ENCODE measurements around the gene SUPT3H. TPM values are rescaled to one million over a fixed set of nuclear protein-coding genes. Genes with fewer than 3 reads are reported as not detected.

The SUPT3H gene
- total and polyA plus RNA-seq, 2 of the 8 experiments (the other 6 are each of a cell fraction or from before 2014, with no cell fraction given) = 18.8 to 23.0 TPM

GRCh38 chr6:44923444-44923843 is 454.3 kb downstream of the SUPT3H start:
- CTCF ChIA-PET (ENCODE audit: partially characterized antibody) = no interaction called here
- no peak overlapping the region for H2AK5ac ChIP-seq (ENCODE audit: low read depth, low read length)
- H3K4ac ChIP-seq (replicated peaks; ENCODE audit: insufficient read length, low read depth, low read length) = no peak overlapping the region
- H3K79me1 ChIP-seq (ENCODE audit: low read depth, low read length) = no peaks in the 10 kb centered on the region
- no peaks in the 10 kb centered on the region for H4K20me1 ChIP-seq (replicated peaks in 1 of 2; ENCODE audit: control insufficient read depth in 1 of 2, insufficient read depth in 2 of 2, low read length in 2 of 2)
- no peak overlapping the region for H3K23ac ChIP-seq (ENCODE audit: insufficient read length)
- H3K9me3 ChIP-seq (ENCODE audit: insufficient read depth in 2 of 2, low read depth in 1 of 2, low read length in 1 of 2) = no peaks in the 10 kb centered on the region
- DNase-seq (ENCODE audit: low read depth in 1 of 2, low spot score in 2 of 2) = no peak
- POLR2A ChIA-PET (ENCODE audit: partially characterized antibody) = no interaction called here
- H2AFZ ChIP-seq (ENCODE audit: low read length) = no peak overlapping the region
- no peak for FAIRE-seq
- H3K4me2 ChIP-seq (ENCODE audit: insufficient read depth in 1 of 2, low read depth in 2 of 2, low read length in 2 of 2) = no peak overlapping the region
- H3K79me2 ChIP-seq (ENCODE audit: control insufficient read depth in 1 of 2, insufficient read depth in 2 of 2, low read length in 2 of 2) = no peaks in the 10 kb centered on the region
- H3K36me3 ChIP-seq (ENCODE audit: control insufficient read depth in 2 of 4, insufficient read depth in 4 of 4, low read length in 3 of 4) = no peaks in the 10 kb centered on the region; a peak in 1 of 8 replicates
- H3K27ac ChIP-seq (ENCODE audit: low read depth, low read length) = no peak overlapping the region
- no peak overlapping the region for H3K18ac ChIP-seq (ENCODE audit: extremely low read depth, low read length)
- H2BK15ac ChIP-seq (ENCODE audit: low read length) = no peak overlapping the region
- TF ChIP-seq RFX5 (IDR thresholded peaks at IDR 0.05; ENCODE audit: borderline replicate concordance, low read depth, low read length) (no peak), CHD2 (IDR thresholded peaks at IDR 0.05; ENCODE audit: low read length) (no peak), ZNF274 (IDR thresholded peaks at IDR 0.05; ENCODE audit: borderline replicate concordance, extremely low read depth, low read length) (no peak), ATF3 (IDR thresholded peaks at IDR 0.05; ENCODE audit: insufficient read depth, low read depth, low read length) (no peak), TCF12 (IDR thresholded peaks at IDR 0.05; ENCODE audit: low read depth, low read length) (no peak), CTBP2 (IDR thresholded peaks at IDR 0.05; ENCODE audit: borderline replicate concordance, insufficient read depth, insufficient read length, low read length) (no peak), GTF2F1 (IDR thresholded peaks at IDR 0.05; ENCODE audit: borderline replicate concordance, low read depth, low read length) (no peak), RNF2 (IDR thresholded peaks at IDR 0.05; ENCODE audit: borderline replicate concordance, low read depth, low read length, missing control alignments, poor library complexity, severe bottlenecking) (no peak), KDM1A (IDR thresholded peaks at IDR 0.05; ENCODE audit: borderline replicate concordance, low read length) (no peak), RBBP5 (IDR thresholded peaks at IDR 0.05; ENCODE audit: borderline replicate concordance, low read depth, low read length) (no peak), SIRT6 (IDR thresholded peaks at IDR 0.05; ENCODE audit: low read length) (no peak), ASH2L (IDR thresholded peaks at IDR 0.05; ENCODE audit: low read length) (no peak), EGR1 (IDR thresholded peaks at IDR 0.05; ENCODE audit: borderline replicate concordance, low read depth, low read length) (no peak), SRF (IDR thresholded peaks at IDR 0.05; ENCODE audit: low read depth, low read length) (no peak)
- no peak overlapping the region for H2BK20ac ChIP-seq (ENCODE audit: low read length)
- H3K56ac ChIP-seq (replicated peaks; ENCODE audit: insufficient read length, low read depth, low read length) = no peak overlapping the region
- H3K23me2 ChIP-seq (ENCODE audit: low read depth, low read length) = no peaks in the 10 kb centered on the region
- H3K9ac ChIP-seq (replicated peaks in 1 of 4; ENCODE audit: extremely low read depth in 1 of 4, low read depth in 3 of 4, low read length in 3 of 4) = no peak overlapping the region
- H4K8ac ChIP-seq (ENCODE audit: extremely low read depth, insufficient read depth, low read length) = no peak overlapping the region
- no peaks in the 10 kb centered on the region for H3K4me1 ChIP-seq (replicated peaks in 1 of 4; ENCODE audit: control insufficient read depth in 3 of 4, insufficient read depth in 4 of 4, low read length in 3 of 4)
- WGBS, 2 experiments (ENCODE audit: extremely low coverage in 1 of 2, insufficient coverage in 1 of 2, insufficient read length in 1 of 2, insufficient replicate concordance in 2 of 2, low coverage in 1 of 2, low lambda C conversion rate in 2 of 2, missing lambda C conversion rate in 1 of 2) = 93% methylated on average over 1 of the region's 1 CpG; no CpG with 5 or more reads in 1 of the 2 experiments
- no peak overlapping the region for H2BK5ac ChIP-seq (ENCODE audit: low read depth, low read length)
- H2BK120ac ChIP-seq (replicated peaks; ENCODE audit: low read depth, low read length) = no peak overlapping the region
- no peaks in the 10 kb centered on the region for H3K27me3 ChIP-seq (replicated peaks in 1 of 4; ENCODE audit: control insufficient read depth in 3 of 4, extremely low read depth in 1 of 4, insufficient read depth in 3 of 4, low read length in 3 of 4)
- H4K5ac ChIP-seq (ENCODE audit: insufficient read length, low read depth, low read length) = no peak overlapping the region
- H2BK12ac ChIP-seq (ENCODE audit: low read depth, low read length) = no peak overlapping the region
- H3K4me3 ChIP-seq (ENCODE audit: extremely low read depth in 1 of 4, insufficient read depth in 2 of 4, low read depth in 3 of 4, low read length in 4 of 4) = no peak overlapping the region
- H4K91ac ChIP-seq (replicated peaks; ENCODE audit: insufficient read length, low read length) = no peak overlapping the region
- H3K14ac ChIP-seq (ENCODE audit: insufficient read length) = no peak overlapping the region
